HEK293T (cell line): ENCODE measurements around the gene EPHA4.

ENCODE experiments used
- ARNT ChIP-seq: fragments of 450-650 bp; IDR thresholded peaks from 2 replicates; pipeline ENCODE4 v1.6.1; 2017; ENCODE audit warnings: mild to moderate bottlenecking
- BHLHE40 ChIP-seq: fragments of 450-650 bp; IDR thresholded peaks from 2 replicates; pipeline ENCODE4 v1.6.1; 2016; ENCODE audit warnings: mild to moderate bottlenecking, moderate library complexity, borderline replicate concordance
- CTBP1 ChIP-seq: fragments of 450-650 bp; IDR thresholded peaks from 2 replicates; pipeline ENCODE4 v1.6.1; 2016; ENCODE audit warnings: borderline replicate concordance
- FOXA1 ChIP-seq: fragments of 450-650 bp; IDR thresholded peaks from 2 replicates; pipeline ENCODE4 v1.6.1; 2016; ENCODE audit warnings: mild to moderate bottlenecking
- FOXK2 ChIP-seq: fragments of 450-650 bp; IDR thresholded peaks from 2 replicates; pipeline ENCODE4 v1.6.1; 2016; ENCODE audit warnings: mild to moderate bottlenecking
- FOXM1 ChIP-seq: fragments of 450-650 bp; IDR thresholded peaks from 2 replicates; pipeline ENCODE4 v1.6.1; 2017; ENCODE audit warnings: mild to moderate bottlenecking, borderline replicate concordance
- HDGF ChIP-seq: fragments of 450-650 bp; IDR thresholded peaks from 2 replicates; pipeline ENCODE4 v1.6.1; 2017; ENCODE audit warnings: antibody characterized with exemption, borderline replicate concordance
- L3MBTL2 ChIP-seq: fragments of 450-650 bp; conservative IDR thresholded peaks from 2 replicates; pipeline ENCODE4 v1.6.1; 2016; ENCODE audit warnings: mild to moderate bottlenecking
- LEF1 ChIP-seq: fragments of 450-650 bp; IDR thresholded peaks from 2 replicates; pipeline ENCODE4 v1.6.1; 2017; ENCODE audit warnings: mild to moderate bottlenecking, borderline replicate concordance
- NFRKB ChIP-seq: fragments of 450-650 bp; IDR thresholded peaks from 2 replicates; pipeline ENCODE4 v1.6.1; 2016; ENCODE audit warnings: mild to moderate bottlenecking, moderate library complexity
- PKNOX1 ChIP-seq: fragments of 450-650 bp; IDR thresholded peaks from 2 replicates; pipeline ENCODE4 v1.6.1; 2016
- SP1 ChIP-seq: fragments of 450-650 bp; IDR thresholded peaks from 2 replicates; pipeline ENCODE4 v1.6.1; 2017
- SUZ12 ChIP-seq: fragments of 450-650 bp; IDR thresholded peaks from 2 replicates; pipeline ENCODE4 v1.6.1; 2016; ENCODE audit warnings: mild to moderate bottlenecking
- TARDBP ChIP-seq: fragments of 450-650 bp; IDR thresholded peaks from 2 replicates; pipeline ENCODE4 v1.6.1; 2016

- TF ChIP-seq FOXK2 (no peak), FOXA1 (no peak), ARNT (no peak), L3MBTL2 (no peak), SUZ12 (no peak), TARDBP (no peak), LEF1 (no peak), FOXM1 (no peak), PKNOX1 (no peak), HDGF (no peak), CTBP1 (no peak), BHLHE40 (no peak), SP1 (no peak), NFRKB (no peak)
Observed at GRCh38 chr2:221492636-221493035, 79.5 kb downstream of the EPHA4 start.
